Keratinocyte (primary cell): ENCODE measurements around the gene CD44. TPM values are rescaled to one million over a fixed set of nuclear protein-coding genes. Genes with fewer than 3 reads are reported as not detected.

Experiments used
- DNase-seq: peaks from one replicate; pipeline ENCODE4 v3.0.0-alpha.2; 2011; ENCODE audit warnings: low read depth, missing footprints, low spot score
- FAIRE-seq: peaks from 2 replicates; lab custom pipeline; 2011; peaks lifted over from hg19 to GRCh38; lab: Jason Lieb, UNC
- H2AFZ ChIP-seq: 2 replicates; pipeline ENCODE4 v1.6.0; 2012; ENCODE audit warnings: low read length, control low read depth, inconsistent platforms; ENCODE audit not compliant: control insufficient read depth
- H3K27ac ChIP-seq: 2 replicates; pipeline ENCODE4 v1.5.1; 2011; ENCODE audit warnings: low read length; ENCODE audit not compliant: control insufficient read depth, insufficient read depth
- H3K27me3 ChIP-seq: 3 replicates; pipeline ENCODE4 v1.6.0; 2011; ENCODE audit warnings: low read length; ENCODE audit not compliant: control insufficient read depth, insufficient read depth; ENCODE audit errors: extremely low read depth
- H3K36me3 ChIP-seq, 2 experiments: 2 replicates in 1 of 2; 3 replicates in 1 of 2; pipeline ENCODE4 v1.5.1; 2011; ENCODE audit warnings: low read length in 2 of 2, mild to moderate bottlenecking in 1 of 2; ENCODE audit not compliant: control insufficient read depth in 2 of 2, insufficient read depth in 2 of 2; ENCODE audit errors: extremely low read depth in 1 of 2
- H3K4me1 ChIP-seq: 3 replicates; pipeline ENCODE4 v1.5.1; 2011; ENCODE audit warnings: low read length; ENCODE audit not compliant: control insufficient read depth, insufficient read depth; ENCODE audit errors: extremely low read depth
- H3K4me2 ChIP-seq: 3 replicates; pipeline ENCODE4 v1.6.0; 2011; ENCODE audit warnings: low read depth, low read length; ENCODE audit not compliant: control insufficient read depth, insufficient read depth; ENCODE audit errors: extremely low read depth
- H3K4me3 ChIP-seq, 3 experiments: fragments of 200-600 bp in 1 of 3; sonication (generic) in 1 of 3; 2 replicates in 2 of 3; 3 replicates in 1 of 3; pipeline ENCODE4 v1.5.1; 2011 to 2016; ENCODE audit warnings: low read length in 3 of 3, mild to moderate bottlenecking in 3 of 3, control low read depth in 2 of 3, inconsistent platforms in 1 of 3, low read depth in 1 of 3, mixed read lengths in 1 of 3, mixed run types in 1 of 3, moderate library complexity in 1 of 3; ENCODE audit not compliant: control insufficient read depth in 2 of 3, insufficient read depth in 2 of 3; ENCODE audit errors: extremely low read depth in 1 of 3
- H3K79me2 ChIP-seq: 2 replicates; pipeline ENCODE4 v1.6.0; 2012; ENCODE audit warnings: low read length; ENCODE audit not compliant: control insufficient read depth, insufficient read depth
- H3K9ac ChIP-seq: 3 replicates; pipeline ENCODE4 v1.6.0; 2011; ENCODE audit warnings: low read length; ENCODE audit not compliant: control insufficient read depth, insufficient read depth; ENCODE audit errors: extremely low read depth
- H3K9me1 ChIP-seq: 3 replicates; pipeline ENCODE4 v1.6.0; 2011; ENCODE audit warnings: low read length; ENCODE audit not compliant: control insufficient read depth, insufficient read depth; ENCODE audit errors: extremely low read depth
- H3K9me3 ChIP-seq: 2 replicates; pipeline ENCODE4 v1.5.1; 2012; ENCODE audit warnings: low read depth, low read length; ENCODE audit not compliant: control insufficient read depth
- H4K20me1 ChIP-seq: 3 replicates; pipeline ENCODE4 v1.6.0; 2011; ENCODE audit warnings: low read length; ENCODE audit not compliant: control insufficient read depth, insufficient read depth; ENCODE audit errors: extremely low read depth
- EZH2 ChIP-seq: IDR thresholded peaks from one replicate; pipeline ENCODE4 v1.6.1; 2012; ENCODE audit warnings: inconsistent platforms, mild to moderate bottlenecking, low read length, moderate library complexity
- dilution Hi-C: fragments of 300-500 bp; cut with MboI; formaldehyde crosslinking; loops from one replicate; pipeline ENCODE4 v1.7.0; 2020; ENCODE audit warnings: low sequenced_read_pairs; ENCODE audit not compliant: extremely low pct_ligation_motif_present
- polyA plus RNA-seq, 5 experiments: library from polyadenylated mRNA; depleted of rRNA in 3 of 5; stranded (reverse) in 3 of 5; stranded (forward) in 1 of 5; unstranded in 1 of 5; fragments of >200 nt; gene quantifications; 1 replicate in 1 of 5; 2 replicates in 3 of 5; 3 replicates in 1 of 5; pipeline versions ENCODE4 v1.2.1 to v1.2.3, GENCODE V29; 2011 to 2012; ENCODE audit warnings: missing spikeins in 2 of 5, low read depth in 1 of 5, low replicate concordance in 1 of 5
- TF ChIP-seq, protein P1 (sequence below), 3 experiments: IDR thresholded peaks in 1 of 3; conservative IDR thresholded peaks in 1 of 3; optimal IDR thresholded peaks in 1 of 3; 2 replicates in 2 of 3; 3 replicates in 1 of 3; pipeline versions ENCODE3 to v1.5.1; 2011; ENCODE audit warnings: low read length in 3 of 3, mild to moderate bottlenecking in 3 of 3, moderate library complexity in 2 of 3, control low read depth in 1 of 3, inconsistent platforms in 1 of 3; ENCODE audit not compliant: insufficient read depth in 2 of 3; ENCODE audit errors: extremely low read depth in 1 of 3

The CD44 gene
- polyA plus RNA-seq, 1 donor (not counting 4 experiments of a cell fraction or from before 2014, with no cell fraction given) = 2,038 TPM

DNA sequence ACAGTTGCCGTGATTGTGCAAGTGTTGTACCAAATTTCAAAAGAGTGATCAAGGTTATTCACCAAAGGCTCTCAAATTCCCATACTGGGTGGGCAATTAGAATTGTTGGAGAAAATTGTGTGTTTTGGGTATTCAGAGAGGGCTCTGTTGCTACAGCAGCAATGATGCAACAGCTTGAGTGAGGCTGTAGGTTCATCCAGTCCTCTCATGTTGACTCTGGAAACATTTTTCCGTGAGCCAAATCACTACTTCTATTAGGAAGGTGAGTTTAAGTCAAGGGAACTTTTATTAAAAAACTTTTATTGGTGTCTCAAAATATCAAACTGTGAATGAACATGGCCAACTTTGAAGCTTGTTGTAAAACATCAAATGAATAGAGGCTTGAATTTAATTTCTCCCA, 116.5 kb downstream of the CD44 start:
- Histone ChIP-seq H3K4me3 (no peak overlapping the region), H3K36me3 (no peaks in the 10 kb centered on the region), H3K27ac (no peak overlapping the region), H3K79me2 (no peaks in the 10 kb centered on the region), H3K9ac (no peak overlapping the region), H3K9me3 (no peaks in the 10 kb centered on the region), H3K27me3 (peaks cover 5% of the 10 kb centered on the region), H3K9me1 (no peaks in the 10 kb centered on the region), H3K4me2 (no peak overlapping the region), H4K20me1 (no peaks in the 10 kb centered on the region), H3K4me1 (no peaks in the 10 kb centered on the region), H2AFZ (no peak overlapping the region)
- dilution Hi-C loops = no loop called here
- FAIRE-seq = no peak
- no peak for TF ChIP-seq EZH2
- TF ChIP-seq, protein P1, sequence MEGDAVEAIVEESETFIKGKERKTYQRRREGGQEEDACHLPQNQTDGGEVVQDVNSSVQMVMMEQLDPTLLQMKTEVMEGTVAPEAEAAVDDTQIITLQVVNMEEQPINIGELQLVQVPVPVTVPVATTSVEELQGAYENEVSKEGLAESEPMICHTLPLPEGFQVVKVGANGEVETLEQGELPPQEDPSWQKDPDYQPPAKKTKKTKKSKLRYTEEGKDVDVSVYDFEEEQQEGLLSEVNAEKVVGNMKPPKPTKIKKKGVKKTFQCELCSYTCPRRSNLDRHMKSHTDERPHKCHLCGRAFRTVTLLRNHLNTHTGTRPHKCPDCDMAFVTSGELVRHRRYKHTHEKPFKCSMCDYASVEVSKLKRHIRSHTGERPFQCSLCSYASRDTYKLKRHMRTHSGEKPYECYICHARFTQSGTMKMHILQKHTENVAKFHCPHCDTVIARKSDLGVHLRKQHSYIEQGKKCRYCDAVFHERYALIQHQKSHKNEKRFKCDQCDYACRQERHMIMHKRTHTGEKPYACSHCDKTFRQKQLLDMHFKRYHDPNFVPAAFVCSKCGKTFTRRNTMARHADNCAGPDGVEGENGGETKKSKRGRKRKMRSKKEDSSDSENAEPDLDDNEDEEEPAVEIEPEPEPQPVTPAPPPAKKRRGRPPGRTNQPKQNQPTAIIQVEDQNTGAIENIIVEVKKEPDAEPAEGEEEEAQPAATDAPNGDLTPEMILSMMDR (optimal IDR thresholded peaks at IDR 0.05 in 1 of 3, IDR thresholded peaks at IDR 0.05 in 1 of 3, conservative IDR thresholded peaks at IDR 0.05 in 1 of 3; ENCODE audit: extremely low read depth in 1 of 3, insufficient read depth in 2 of 3, low read length in 3 of 3) = no peak
- no peak for DNase-seq

DNA sequence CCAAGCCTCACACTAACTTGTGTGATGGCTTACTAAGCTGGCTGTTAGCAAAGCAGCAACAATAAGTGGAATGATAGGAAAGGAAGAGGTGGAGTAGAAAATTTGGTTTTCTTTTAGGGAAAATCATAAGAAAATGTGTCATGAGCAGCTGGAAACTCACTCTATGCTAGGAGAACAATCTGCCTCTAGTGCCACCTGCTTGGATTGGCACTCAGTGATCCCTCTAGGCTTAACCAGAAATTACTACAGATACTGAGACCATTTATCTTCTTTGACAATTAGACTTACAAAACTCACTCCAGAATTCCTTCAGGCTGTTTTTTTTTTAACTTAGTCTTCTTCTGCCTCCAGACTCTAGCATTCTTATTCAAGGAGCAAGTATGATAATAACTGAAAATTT, 117.3 kb downstream of the CD44 start:
- H3K9me1 ChIP-seq = no peaks in the 10 kb centered on the region
- no peak overlapping the region for H3K27ac ChIP-seq
- no peak overlapping the region for H3K9ac ChIP-seq
- no peak overlapping the region for H3K4me3 ChIP-seq
- dilution Hi-C loops = no loop called here
- H3K79me2 ChIP-seq = no peaks in the 10 kb centered on the region
- H3K36me3 ChIP-seq = no peaks in the 10 kb centered on the region
- no peaks in the 10 kb centered on the region for H3K9me3 ChIP-seq
- H3K27me3 ChIP-seq = peaks cover 5% of the 10 kb centered on the region
- H3K4me2 ChIP-seq = no peak overlapping the region
- no peaks in the 10 kb centered on the region for H3K4me1 ChIP-seq
- no peak for TF ChIP-seq EZH2
- TF ChIP-seq, protein P1 (optimal IDR thresholded peaks at IDR 0.05 in 1 of 3, IDR thresholded peaks at IDR 0.05 in 1 of 3, conservative IDR thresholded peaks at IDR 0.05 in 1 of 3; ENCODE audit: extremely low read depth in 1 of 3, insufficient read depth in 2 of 3, low read length in 3 of 3) = no peak
- DNase-seq (no peak), FAIRE-seq (no peak)
- no peaks in the 10 kb centered on the region for H4K20me1 ChIP-seq
- H2AFZ ChIP-seq = no peak overlapping the region
